HepG2 (cell line): ENCODE measurements around the gene KAT2A. TPM values are rescaled to one million over a fixed set of nuclear protein-coding genes. Genes with fewer than 3 reads are reported as not detected.

Experiments
- ATF2 ChIP-seq: sonication (generic); formaldehyde crosslinking; IDR thresholded peaks from 2 replicates; pipeline ENCODE4 v1.4.0; 2020; ENCODE audit warnings: missing genetic modification reagents
- GABPB1 ChIP-seq: IDR thresholded peaks from 2 replicates; pipeline ENCODE4 v1.6.1; 2016; ENCODE audit warnings: mild to moderate bottlenecking, missing genetic modification reagents, moderate library complexity, missing compliant biosample characterization
- HDAC2 ChIP-seq: sonication (generic); formaldehyde crosslinking; IDR thresholded peaks from 2 replicates; pipeline ENCODE4 v1.4.0; 2020; ENCODE audit warnings: missing genetic modification reagents
- HHEX ChIP-seq: IDR thresholded peaks from 2 replicates; pipeline ENCODE4 v1.6.1; 2016; ENCODE audit warnings: control low read depth
- KDM2A ChIP-seq: sonication (generic); formaldehyde crosslinking; IDR thresholded peaks from 2 replicates; pipeline ENCODE4 v1.4.0; 2020; ENCODE audit warnings: low read depth, missing genetic modification reagents, borderline replicate concordance
- MAX ChIP-seq: IDR thresholded peaks from 2 replicates; pipeline ENCODE4 v1.6.1; 2012; ENCODE audit warnings: inconsistent platforms
- MEIS1 ChIP-seq: sonication (generic); formaldehyde crosslinking; IDR thresholded peaks from 2 replicates; pipeline ENCODE4 v1.9.0; 2021; ENCODE audit warnings: mild to moderate bottlenecking, missing genetic modification reagents, moderate library complexity, borderline replicate concordance
- MXI1 ChIP-seq: IDR thresholded peaks from 3 replicates; pipeline ENCODE4 v1.6.1; 2012; ENCODE audit warnings: low read depth, low read length, inconsistent platforms, borderline replicate concordance
- PRDM4 ChIP-seq: sonication (generic); formaldehyde crosslinking; IDR thresholded peaks from 2 replicates; pipeline ENCODE4 v1.9.0; 2021; ENCODE audit warnings: missing genetic modification reagents, borderline replicate concordance
- SNAPC2 ChIP-seq: sonication (generic); formaldehyde crosslinking; IDR thresholded peaks from 2 replicates; pipeline ENCODE4 v1.8.1; 2022; ENCODE audit warnings: mild to moderate bottlenecking, missing genetic modification reagents
- USF2 ChIP-seq, 2 experiments: sonication (generic) in 1 of 2; formaldehyde crosslinking in 1 of 2; IDR thresholded peaks; 2 replicates each; pipeline versions ENCODE4 v1.5.1 to v1.6.1; 2011 to 2020; ENCODE audit warnings: borderline replicate concordance in 1 of 2, low read depth in 1 of 2, low read length in 1 of 2, mild to moderate bottlenecking in 1 of 2, missing genetic modification reagents in 1 of 2, moderate library complexity in 1 of 2
- XRCC5 ChIP-seq: fragments of 200-400 bp; formaldehyde crosslinking; optimal IDR thresholded peaks from 2 replicates; pipeline ENCODE3; 2017; ENCODE audit warnings: mild to moderate bottlenecking, low read length
- ZBTB3 ChIP-seq: sonication (generic); formaldehyde crosslinking; IDR thresholded peaks from 2 replicates; pipeline ENCODE4 v1.4.0; 2020; ENCODE audit warnings: low read depth, mild to moderate bottlenecking, moderate library complexity, missing genetic modification reagents, borderline replicate concordance
- ZNF513 ChIP-seq: sonication (generic); formaldehyde crosslinking; conservative IDR thresholded peaks from 2 replicates; pipeline ENCODE4 v1.5.0; 2020; ENCODE audit warnings: missing genetic modification reagents
- ZNF580 ChIP-seq: IDR thresholded peaks from 2 replicates; pipeline ENCODE4 v1.6.1; 2016; ENCODE audit warnings: low read depth, borderline replicate concordance
- ZNF770 ChIP-seq: sonication (generic); formaldehyde crosslinking; IDR thresholded peaks from 2 replicates; pipeline ENCODE4 v1.5.0; 2020; ENCODE audit warnings: mild to moderate bottlenecking, missing genetic modification reagents
- ZNF891 ChIP-seq: sonication (generic); formaldehyde crosslinking; IDR thresholded peaks from 2 replicates; pipeline ENCODE4 v1.5.0; 2020; ENCODE audit warnings: mild to moderate bottlenecking, missing genetic modification reagents
- polyA plus RNA-seq, 8 experiments: library from polyadenylated mRNA; depleted of rRNA in 3 of 8; stranded (reverse) in 7 of 8; unstranded in 1 of 8; fragments of >200 nt; fragmentation: Illumina TruSeq in 4 of 8; extraction: Trizol in 4 of 8; gene quantifications; 2 replicates each; pipeline versions ENCODE4 v1.2.1 to v1.2.3, GENCODE V29; 2011 to 2016; ENCODE audit warnings: low read depth in 4 of 8, missing spikeins in 1 of 8, mixed read lengths in 1 of 8; ENCODE audit not compliant: insufficient read depth in 1 of 8
- total RNA-seq, 5 experiments: library from RNA; depleted of rRNA; stranded (reverse); fragments of >200 nt; fragmentation: Illumina TruSeq; extraction: Trizol; gene quantifications; 2 replicates each; pipeline ENCODE4 v1.2.3, GENCODE V29; 2016; ENCODE audit warnings: low read depth in 1 of 5

The KAT2A gene
- total and polyA plus RNA-seq, 2 of the 13 experiments (the other 11 are each of a cell fraction or from before 2014, with no cell fraction given) = 29.1 to 90.4 TPM

GRCh38 chr17:42101513-42102292 lies 19.5 kb downstream of the KAT2A start (continued):
- no peak for TF ChIP-seq PRDM4 (CRISPR knock-in tag)
- TF ChIP-seq ATF2 (CRISPR knock-in tag) = peak; percentile 26; the same call in 1 of the 2 replicates
- peak; percentile 22; the same call in 1 of the 3 replicates for TF ChIP-seq MXI1
- no peak for TF ChIP-seq USF2 (IDR thresholded peaks at IDR 0.05; ENCODE audit: low read depth, low read length)
- TF ChIP-seq USF2 (CRISPR knock-in tag; IDR thresholded peaks at IDR 0.05; ENCODE audit: borderline replicate concordance) = no peak
- no peak for TF ChIP-seq ZNF770 (CRISPR knock-in tag)
- TF ChIP-seq KDM2A (CRISPR knock-in tag) = peak; percentile 84
- no peak for TF ChIP-seq HHEX
- TF ChIP-seq XRCC5 = peak; percentile 89
- TF ChIP-seq MEIS1 = 0 out of 2 replicates have a peak, but pooled peaks have one; percentile 30
- TF ChIP-seq ZBTB3 = no peak
- no peak for TF ChIP-seq ZNF513 (CRISPR knock-in tag)
- peak; percentile 61 for TF ChIP-seq ZNF891 (CRISPR knock-in tag)
- TF ChIP-seq ZNF580 (CRISPR knock-in tag) = peak; percentile 96
- peak; percentile 24; the same call in 1 of the 2 replicates for TF ChIP-seq HDAC2
- TF ChIP-seq MAX = peak; percentile 18; the same call in 1 of the 2 replicates
- TF ChIP-seq SNAPC2 (CRISPR knock-in tag) = no peak
- TF ChIP-seq GABPB1 = peak; percentile 50
